B cell (primary cell): Measurements from ENCODE around the gene MRGPRG. TPM values are rescaled to one million over a fixed set of nuclear protein-coding genes. Genes with fewer than 3 reads are reported as not detected.

Source experiments
- ATAC-seq: fragments of 200-7000 bp; cut with Tn5 transposase; one replicate; pipeline ENCODE4 v1.10.0; 2021; ENCODE audit warnings: low read depth, mild to moderate bottlenecking, moderate number of reproducible peaks, moderate library complexity
- CTCF ChIA-PET: fragments of 350-600 bp; sonication (Branson Sonifier 250); formaldehyde crosslinking; loops from one replicate; lab custom pipeline; 2021; ENCODE audit warnings: antibody characterized with exemption, inconsistent platforms; lab: Charles Lee
- POLR2A ChIA-PET: fragments of 350-600 bp; sonication (Branson Sonifier 250); formaldehyde crosslinking; loops from one replicate; lab custom pipeline; 2021; ENCODE audit warnings: antibody characterized with exemption; lab: Charles Lee
- DNase-seq: peaks from one replicate; pipeline ENCODE4 v3.0.0; 2013
- H2AFZ ChIP-seq: 2 replicates; pipeline ENCODE4 v1.6.1; 2012; ENCODE audit warnings: mild to moderate bottlenecking, low read depth, low read length; ENCODE audit not compliant: insufficient read depth, poor library complexity, severe bottlenecking
- H3K27ac ChIP-seq, 2 donors: 1 replicate in 1 of 2; 2 replicates in 1 of 2; pipeline ENCODE4 v1.5.1; 2012 to 2013; ENCODE audit warnings: low read length in 2 of 2, mild to moderate bottlenecking in 2 of 2, moderate library complexity in 1 of 2
- H3K27me3 ChIP-seq, 4 experiments: fragments of 200-600 bp in 1 of 4; sonication (generic) in 1 of 4; replicated peaks in 1 of 4; 1 replicate in 2 of 4; 2 replicates in 2 of 4; pipeline versions ENCODE4 v1.6.1 to v1.7.0; 2013 to 2016; ENCODE audit warnings: low read length in 3 of 4, mild to moderate bottlenecking in 2 of 4, mixed read lengths in 1 of 4, moderate library complexity in 1 of 4; ENCODE audit not compliant: insufficient read depth in 4 of 4, control insufficient read depth in 3 of 4; ENCODE audit errors: control extremely low read depth in 1 of 4
- H3K36me3 ChIP-seq, 2 experiments: replicated peaks in 1 of 2; 1 replicate in 1 of 2; 2 replicates in 1 of 2; pipeline versions ENCODE4 v1.6.1 to v1.7.1; 2013; ENCODE audit warnings: low read length in 1 of 2; ENCODE audit not compliant: insufficient read depth in 2 of 2, control insufficient read depth in 1 of 2; ENCODE audit errors: control extremely low read depth in 1 of 2, extremely low read depth in 1 of 2
- H3K4me1 ChIP-seq, 2 donors: fragments of 200-600 bp in 1 of 2; sonication (generic) in 1 of 2; 1 replicate in 1 of 2; 2 replicates in 1 of 2; pipeline versions ENCODE4 v1.5.1 to v1.6.1; 2013 to 2017; ENCODE audit warnings: low read length in 2 of 2; ENCODE audit not compliant: control insufficient read depth in 2 of 2, insufficient read depth in 2 of 2
- H3K4me2 ChIP-seq: replicated peaks from 2 replicates; pipeline ENCODE3; 2012; ENCODE audit warnings: mild to moderate bottlenecking, low read depth, low read length; ENCODE audit not compliant: poor library complexity, severe bottlenecking
- H3K4me3 ChIP-seq, 5 experiments: fragments of 200-600 bp in 1 of 5; sonication (generic) in 1 of 5; 1 replicate in 3 of 5; 2 replicates in 2 of 5; pipeline versions ENCODE4 v1.5.1 to v1.7.0; 2011 to 2016; ENCODE audit warnings: low read length in 4 of 5, mild to moderate bottlenecking in 4 of 5, low read depth in 2 of 5, control low read depth in 1 of 5, moderate library complexity in 1 of 5; ENCODE audit not compliant: insufficient read depth in 1 of 5; ENCODE audit errors: control extremely low read depth in 1 of 5, extremely low read depth in 1 of 5
- H3K79me2 ChIP-seq: fragments of 200-600 bp; sonication (generic); one replicate; pipeline ENCODE4 v1.6.0; 2016; ENCODE audit warnings: low read length; ENCODE audit not compliant: control insufficient read depth, insufficient read depth
- H3K9ac ChIP-seq: fragments of 200-600 bp; sonication (generic); 2 replicates; pipeline ENCODE4 v1.6.1; 2017; ENCODE audit warnings: mild to moderate bottlenecking, low read length, moderate library complexity
- H3K9me3 ChIP-seq, 3 donors: one replicate each; pipeline versions ENCODE4 v1.6.1 to v1.7.1; 2013; ENCODE audit warnings: low read length in 2 of 3; ENCODE audit not compliant: control insufficient read depth in 2 of 3, insufficient read depth in 1 of 3; ENCODE audit errors: control extremely low read depth in 1 of 3
- H4K20me1 ChIP-seq: 2 replicates; pipeline ENCODE4 v1.6.0; 2012; ENCODE audit warnings: mild to moderate bottlenecking, low read length; ENCODE audit not compliant: insufficient read depth, control insufficient read depth, poor library complexity, severe bottlenecking
- H3K27ac Mint-ChIP-seq: one replicate; pipeline ENCODE4 v1.8.0; 2021; ENCODE audit warnings: mixed read lengths
- H3K27me3 Mint-ChIP-seq: one replicate; pipeline ENCODE4 v1.8.0; 2021; ENCODE audit warnings: mixed read lengths
- H3K4me1 Mint-ChIP-seq: one replicate; pipeline ENCODE4 v1.8.0; 2021; ENCODE audit warnings: mixed read lengths
- H3K4me3 Mint-ChIP-seq: one replicate; pipeline ENCODE4 v1.8.0; 2021; ENCODE audit warnings: mixed read lengths
- H3K9me3 Mint-ChIP-seq: one replicate; pipeline ENCODE4 v1.8.0; 2022; ENCODE audit warnings: mixed read lengths; ENCODE audit not compliant: insufficient read depth
- EZH2 ChIP-seq: IDR thresholded peaks from 2 replicates; pipeline ENCODE4 v1.6.1; 2012; ENCODE audit warnings: borderline replicate concordance, low read depth, mild to moderate bottlenecking, moderate library complexity, low read length; ENCODE audit not compliant: insufficient read depth, poor library complexity, severe bottlenecking
- WGBS: methylation state at CpG from one replicate; pipeline ENCODE4 v1.1.5; 2013; ENCODE audit warnings: missing lambda C conversion rate; ENCODE audit not compliant: insufficient coverage; 5-methylcytosine and 5-hydroxymethylcytosine counted together
- intact Hi-C: fragments of 100-400 bp; cut with micrococcal nuclease; formaldehyde crosslinking; loops from one replicate; pipeline ENCODE4 v1.10.0; 2022
- polyA plus RNA-seq: library from polyadenylated mRNA; depleted of rRNA; stranded (reverse); fragments of >200 nt; gene quantifications from 2 replicates; pipeline ENCODE4 v1.2.3, GENCODE V29; 2012
- total RNA-seq, 2 donors: library from RNA; stranded (reverse); fragments of 120-200 nt in 1 of 2; gene quantifications; 1 replicate in 1 of 2; 2 replicates in 1 of 2; pipeline versions ENCODE4 v1.2.3 to v1.2.4, GENCODE V29; 2013 to 2022
- TF ChIP-seq, protein P1 (sequence below): fragments of 200-600 bp; IDR thresholded peaks from one replicate; pipeline ENCODE4 v1.8.0; 2022; ENCODE audit warnings: antibody characterized with exemption, mild to moderate bottlenecking

Gene MRGPRG
- total and polyA plus RNA-seq, 2 donors (not counting 1 experiment from before 2014, with no cell fraction given): not detected

DNA sequence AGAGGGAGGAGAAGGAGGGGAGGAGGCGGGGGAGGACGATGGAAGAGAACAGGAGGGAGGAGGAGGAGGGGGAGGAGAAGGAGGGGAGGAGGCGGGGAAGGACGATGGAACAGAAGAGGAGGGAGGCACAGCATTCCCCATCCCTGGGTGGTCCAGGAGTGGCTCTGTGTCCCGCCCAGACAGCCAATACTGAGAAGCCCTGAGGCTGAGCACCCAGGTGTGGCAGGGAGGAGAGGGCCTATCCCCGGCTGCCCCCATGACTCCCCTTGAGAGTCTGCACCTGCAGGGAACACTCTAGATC is 12.9 kb upstream of the MRGPRG start:
- Histone ChIP-seq H2AFZ (no peak overlapping the region), H3K9ac (no peak overlapping the region), H4K20me1 (no peaks in the 10 kb centered on the region), H3K27me3 (no peaks in the 10 kb centered on the region), H3K36me3 (no peaks in the 10 kb centered on the region), H3K27ac (no peak overlapping the region), H3K4me2 (no peak overlapping the region), H3K9me3 (no peaks in the 10 kb centered on the region), H3K79me2 (no peaks in the 10 kb centered on the region), H3K4me1 (no peaks in the 10 kb centered on the region), H3K4me3 (no peak overlapping the region)
- DNase-seq (no peak), ATAC-seq (no peak)
- Mint-ChIP-seq H3K4me3 (no peak overlapping the region), H3K27ac (no peak overlapping the region), H3K9me3 (no peaks in the 10 kb centered on the region), H3K27me3 (no peaks in the 10 kb centered on the region), H3K4me1 (no peaks in the 10 kb centered on the region)
- ChIA-PET POLR2A (no interaction called here), CTCF (no interaction called here)
- WGBS: 85% methylated on average over 6 of the region's 6 CpGs
- intact Hi-C loops: no loop called here
- no peak for TF ChIP-seq EZH2
- TF ChIP-seq, protein P1, sequence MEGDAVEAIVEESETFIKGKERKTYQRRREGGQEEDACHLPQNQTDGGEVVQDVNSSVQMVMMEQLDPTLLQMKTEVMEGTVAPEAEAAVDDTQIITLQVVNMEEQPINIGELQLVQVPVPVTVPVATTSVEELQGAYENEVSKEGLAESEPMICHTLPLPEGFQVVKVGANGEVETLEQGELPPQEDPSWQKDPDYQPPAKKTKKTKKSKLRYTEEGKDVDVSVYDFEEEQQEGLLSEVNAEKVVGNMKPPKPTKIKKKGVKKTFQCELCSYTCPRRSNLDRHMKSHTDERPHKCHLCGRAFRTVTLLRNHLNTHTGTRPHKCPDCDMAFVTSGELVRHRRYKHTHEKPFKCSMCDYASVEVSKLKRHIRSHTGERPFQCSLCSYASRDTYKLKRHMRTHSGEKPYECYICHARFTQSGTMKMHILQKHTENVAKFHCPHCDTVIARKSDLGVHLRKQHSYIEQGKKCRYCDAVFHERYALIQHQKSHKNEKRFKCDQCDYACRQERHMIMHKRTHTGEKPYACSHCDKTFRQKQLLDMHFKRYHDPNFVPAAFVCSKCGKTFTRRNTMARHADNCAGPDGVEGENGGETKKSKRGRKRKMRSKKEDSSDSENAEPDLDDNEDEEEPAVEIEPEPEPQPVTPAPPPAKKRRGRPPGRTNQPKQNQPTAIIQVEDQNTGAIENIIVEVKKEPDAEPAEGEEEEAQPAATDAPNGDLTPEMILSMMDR: no peak

DNA sequence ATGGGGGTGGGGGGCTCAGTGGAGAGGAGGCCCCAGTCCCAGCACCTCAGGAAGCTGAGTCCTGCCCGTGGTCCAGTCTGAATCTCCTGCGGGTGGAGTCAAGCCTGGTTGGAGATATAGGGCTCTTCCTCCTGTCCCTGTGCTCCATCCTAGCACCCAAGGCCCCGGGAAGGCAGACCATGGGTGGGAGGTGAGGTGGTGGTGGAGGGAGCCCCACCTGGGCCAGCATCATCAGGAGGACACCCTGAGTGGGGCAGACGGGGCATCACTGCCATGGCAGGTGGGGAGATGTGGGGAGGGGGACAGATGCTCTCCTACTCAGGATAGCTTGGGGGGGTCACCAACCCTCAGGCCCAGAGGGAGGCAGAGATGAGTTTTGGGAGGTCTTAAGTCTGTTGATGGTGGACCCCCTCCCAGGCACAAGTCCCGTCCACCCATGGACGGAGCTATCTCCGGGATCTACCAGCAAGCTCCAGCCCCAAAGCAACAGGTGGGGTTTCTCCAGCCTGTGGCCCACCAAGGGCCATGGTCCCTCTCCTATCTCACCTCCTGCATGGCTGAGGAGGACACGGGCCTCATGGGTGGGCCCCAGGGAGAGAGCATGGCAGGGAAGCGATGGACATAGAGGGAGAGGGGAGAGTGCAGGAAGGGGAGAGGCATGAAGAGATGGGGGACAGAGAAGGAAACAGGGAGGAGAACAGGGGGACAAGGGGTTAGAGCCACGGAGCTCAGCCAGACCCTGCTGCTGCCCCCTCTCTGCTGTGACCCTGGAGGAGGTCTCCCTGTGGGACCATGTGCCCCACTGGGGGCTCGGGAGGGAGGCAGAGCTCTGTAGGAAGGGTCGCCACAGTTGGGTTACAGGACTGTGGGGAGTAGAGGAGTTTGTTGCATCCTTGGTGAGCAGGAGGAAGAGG is 12.3 kb upstream of the MRGPRG start:
- Histone ChIP-seq H3K4me3 (no peak overlapping the region), H3K79me2 (no peaks in the 10 kb centered on the region), H2AFZ (no peak overlapping the region), H3K27me3 (no peaks in the 10 kb centered on the region), H3K9ac (no peak overlapping the region), H3K4me1 (no peaks in the 10 kb centered on the region), H3K4me2 (no peak overlapping the region), H3K9me3 (no peaks in the 10 kb centered on the region), H4K20me1 (no peaks in the 10 kb centered on the region), H3K36me3 (no peaks in the 10 kb centered on the region), H3K27ac (no peak overlapping the region)
- H3K9me3 Mint-ChIP-seq: no peaks in the 10 kb centered on the region
- no peak overlapping the region for H3K4me3 Mint-ChIP-seq
- POLR2A ChIA-PET: no interaction called here
- DNase-seq (no peak), ATAC-seq (no peak)
- 79% methylated on average over 9 of the region's 12 CpGs for WGBS
- intact Hi-C loops: no loop called here
- H3K27me3 Mint-ChIP-seq: no peaks in the 10 kb centered on the region
- TF ChIP-seq, protein P1: no peak
- no peak overlapping the region for H3K27ac Mint-ChIP-seq
- H3K4me1 Mint-ChIP-seq: no peaks in the 10 kb centered on the region
- CTCF ChIA-PET: no interaction called here
